Glomerular visceral epithelial cell (primary cell): Measurements from ENCODE around the gene ADGRL3.

Experiments used
- DNase-seq: peaks from one replicate; pipeline ENCODE4 v3.0.0-alpha.2; 2016; ENCODE audit errors: extremely low spot score

Gene ADGRL3

GRCh38 chr4:62115216-62115615 is 915.1 kb downstream of the ADGRL3 start:
- no peak for DNase-seq

- no peak for DNase-seq
Observed at GRCh38 chr4:62117886-62118285, 917.8 kb downstream of the ADGRL3 start.

GRCh38 chr4:62118558-62118957 is 918.4 kb downstream of the ADGRL3 start:
- no peak for DNase-seq

GRCh38 chr4:62119195-62119594 is 919.1 kb downstream of the ADGRL3 start:
- no peak for DNase-seq

GRCh38 chr4:62126064-62126732 is 926.1 kb downstream of the ADGRL3 start:
- no peak for DNase-seq
